ENCODE results near the gene MAN2A1.
"Not testable (repeated sequence)": the region's sequence is repeated elsewhere in the genome, so short reads cannot be mapped to it uniquely, and the experiment has no call there.

Gene MAN2A1

DNA sequence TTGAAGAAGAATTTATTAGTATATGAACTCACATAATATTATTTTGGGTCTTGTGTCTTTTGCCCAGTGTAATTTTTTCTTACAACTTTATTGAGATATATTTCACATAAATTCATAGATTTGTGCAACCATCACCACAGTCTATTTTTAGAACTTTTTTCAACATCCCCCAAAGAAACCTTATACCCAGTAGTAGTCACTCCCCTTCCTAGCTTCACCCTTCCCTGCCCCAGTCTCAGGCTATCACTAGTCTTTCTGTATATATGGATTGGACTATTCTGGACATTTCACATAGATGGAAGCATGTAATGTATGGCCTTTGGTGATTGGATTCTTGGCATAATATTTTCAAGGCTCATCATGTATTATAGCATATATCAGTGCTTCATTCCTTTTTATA is 67.8 kb downstream of the MAN2A1 start:
- no peak overlapping the region for H3K4me3 ChIP-seq (ENCODE audit: low read depth, low read length)
- TF ChIP-seq CTCF (IDR thresholded peaks at IDR 0.05; ENCODE audit: low read depth, low read length): no peak
- no peak for DNase-seq (ENCODE audit: low read depth, low spot score)
- in situ Hi-C loops (cut with HindIII; ENCODE audit: low sequenced_read_pairs): no loop called here

GRCh38 chr5:109759306-109759705 is 69.6 kb downstream of the MAN2A1 start:
- in situ Hi-C loops (cut with HindIII; ENCODE audit: low sequenced_read_pairs): no loop called here
- peak; percentile 43 for DNase-seq (ENCODE audit: low read depth, low spot score)
- TF ChIP-seq CTCF (IDR thresholded peaks at IDR 0.05; ENCODE audit: low read depth, low read length): no peak
- no peak overlapping the region for H3K4me3 ChIP-seq (ENCODE audit: low read depth, low read length)

- H3K4me3 ChIP-seq (ENCODE audit: low read depth, low read length); DNase-seq (ENCODE audit: low read depth, low spot score); in situ Hi-C loops (cut with HindIII; ENCODE audit: low sequenced_read_pairs): not testable (repeated sequence)
Measured at GRCh38 chr5:109760130-109760529, 70.4 kb downstream of the MAN2A1 start.

DNA sequence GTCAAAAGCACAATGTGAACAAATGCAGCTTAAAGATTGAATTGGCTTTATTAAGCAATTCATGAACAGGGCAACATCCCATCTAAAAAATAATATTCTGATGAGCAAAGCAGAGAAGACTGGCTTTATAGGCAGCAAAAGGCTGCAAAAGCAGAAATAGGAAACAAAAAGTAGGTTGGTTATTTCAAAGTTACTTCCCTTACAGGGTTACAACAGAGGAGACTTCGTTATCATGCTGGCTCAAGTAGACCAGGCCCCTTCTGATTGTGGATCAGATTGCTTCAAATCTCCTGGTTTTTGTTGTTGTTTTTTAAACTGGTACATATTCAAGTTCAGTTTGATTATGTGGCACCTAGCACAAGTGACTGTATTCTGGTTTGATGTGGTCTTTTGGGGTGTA is 73.1 kb downstream of the MAN2A1 start:
- no peak for TF ChIP-seq CTCF (IDR thresholded peaks at IDR 0.05; ENCODE audit: low read depth, low read length)
- H3K4me3 ChIP-seq (ENCODE audit: low read depth, low read length): no peak overlapping the region
- in situ Hi-C loops (cut with HindIII; ENCODE audit: low sequenced_read_pairs): no loop called here
- DNase-seq (ENCODE audit: low read depth, low spot score): no peak

GRCh38 chr5:109767184-109767995 is 77.7 kb downstream of the MAN2A1 start:
- TF ChIP-seq CTCF (IDR thresholded peaks at IDR 0.05; ENCODE audit: low read depth, low read length): no peak
- no peak for DNase-seq (ENCODE audit: low read depth, low spot score)
- no peak overlapping the region for H3K4me3 ChIP-seq (ENCODE audit: low read depth, low read length)
- in situ Hi-C loops (cut with HindIII; ENCODE audit: low sequenced_read_pairs): no loop called here

DNA sequence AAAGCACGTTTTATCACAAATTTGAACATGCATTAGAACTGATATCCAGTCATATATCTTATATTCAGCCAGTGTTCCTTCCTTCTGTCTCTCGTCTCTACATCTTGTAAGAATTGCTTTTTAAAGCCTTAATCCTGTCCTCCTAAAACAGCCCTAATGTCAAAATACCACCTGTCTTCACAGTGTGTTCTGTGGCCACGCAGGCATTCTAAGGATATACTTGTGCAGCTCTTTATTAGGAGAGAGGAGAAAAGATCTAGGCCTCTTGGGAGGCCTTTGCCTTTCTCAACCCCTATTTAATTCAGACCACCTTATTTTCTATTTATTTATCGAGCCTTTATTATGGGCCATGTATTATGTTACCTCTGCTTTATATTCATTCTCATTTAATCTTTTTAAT is 78.3 kb downstream of the MAN2A1 start:
- in situ Hi-C loops (cut with HindIII; ENCODE audit: low sequenced_read_pairs): no loop called here
- H3K4me3 ChIP-seq (ENCODE audit: low read depth, low read length): no peak overlapping the region
- DNase-seq (ENCODE audit: low read depth, low spot score): no peak
- no peak for TF ChIP-seq CTCF (IDR thresholded peaks at IDR 0.05; ENCODE audit: low read depth, low read length)

- TF ChIP-seq CTCF (IDR thresholded peaks at IDR 0.05; ENCODE audit: low read depth, low read length): no peak
- DNase-seq (ENCODE audit: low read depth, low spot score): peak; percentile 15
- H3K4me3 ChIP-seq (ENCODE audit: low read depth, low read length): no peak overlapping the region
- in situ Hi-C loops (cut with HindIII; ENCODE audit: low sequenced_read_pairs): no loop called here
Measured at GRCh38 chr5:109769597-109770291, 80.0 kb downstream of the MAN2A1 start.
